ENCODE data around the gene MAP7. TPM values are rescaled to one million over a fixed set of nuclear protein-coding genes. Genes with fewer than 3 reads are reported as not detected.
A peak's percentile ranks its signal among the peaks of the same experiment; 100 is the strongest.

The MAP7 gene
- total and polyA plus RNA-seq, 9 of the 15 experiments (the other 6 are each of a cell fraction or from before 2014, with no cell fraction given) = 0.76 to 7.7 (median 3.9) TPM

DNA sequence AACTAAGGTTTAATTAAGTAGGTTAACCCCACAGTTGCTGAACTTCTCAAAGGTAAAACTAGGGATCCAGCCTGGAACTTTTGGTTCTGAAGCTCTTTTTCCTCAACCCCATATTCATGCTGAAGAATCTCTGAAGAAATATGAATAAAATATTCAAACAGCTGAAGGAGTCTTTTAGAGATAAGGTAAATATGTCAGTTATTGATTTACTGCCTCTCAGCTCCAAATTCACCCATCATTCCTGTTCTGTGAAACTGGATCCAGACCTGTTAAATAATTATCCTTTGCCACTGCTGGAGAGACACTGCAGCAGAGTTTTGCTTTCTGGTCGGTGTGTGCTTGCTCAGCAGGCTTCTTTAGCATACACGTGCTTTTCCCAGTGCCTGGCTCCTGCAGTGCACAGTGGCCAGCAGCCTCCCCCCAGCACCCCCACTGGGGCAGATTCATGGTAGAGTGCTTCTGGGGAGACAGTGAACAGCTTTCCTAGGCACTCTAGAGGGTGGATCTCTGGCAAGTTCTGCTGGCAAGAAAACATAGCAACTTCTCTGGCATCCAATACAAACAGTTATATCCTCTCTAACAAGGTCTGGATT, 198.6 kb downstream of the MAP7 start:
- FAIRE-seq (no peak), DNase-seq (ENCODE audit: extremely low read depth in 1 of 4, low spot score in 3 of 4) (no peak), ATAC-seq (peak; percentile 65)
- WGBS (ENCODE audit: insufficient coverage, low coverage, missing lambda C conversion rate) = 6% methylated on average over 2 of the region's 2 CpGs
- Histone ChIP-seq H3K4me1 (replicated peaks in 1 of 2; ENCODE audit: control insufficient read depth in 2 of 2, insufficient read depth in 2 of 2, low read length in 2 of 2) (no peaks in the 10 kb centered on the region; a peak in 1 of 5 replicates), H3K27me3 (ENCODE audit: control insufficient read depth in 2 of 2, insufficient read depth in 2 of 2, low read length in 2 of 2) (no peaks in the 10 kb centered on the region; a peak in 2 of 5 replicates), H3K36me3 (ENCODE audit: control insufficient read depth, insufficient read depth, low read length) (no peaks in the 10 kb centered on the region), H3K9me1 (ENCODE audit: control insufficient read depth, insufficient read depth, low read length) (no peaks in the 10 kb centered on the region), H3K27ac (ENCODE audit: extremely low read depth, low read depth, low read length) (no peak overlapping the region), H3K4me2 (ENCODE audit: insufficient read depth, low read length) (no peak overlapping the region), H3K9ac (ENCODE audit: insufficient read depth in 1 of 2, low read depth in 2 of 2, low read length in 2 of 2) (no peak overlapping the region), H3K9me3 (replicated peaks; ENCODE audit: control insufficient read depth, insufficient read depth, low read depth, low read length) (no peaks in the 10 kb centered on the region), H4K20me1 (replicated peaks; ENCODE audit: control insufficient read depth, insufficient read depth, low read length) (no peaks in the 10 kb centered on the region), H3K79me2 (ENCODE audit: control insufficient read depth, insufficient read depth, low read length) (no peaks in the 10 kb centered on the region), H2AFZ (ENCODE audit: low read depth, low read length) (no peak overlapping the region; the same call in 1 of the 2 replicates), H3K4me3 (no peak overlapping the region)
- in situ Hi-C loops (cut with MboI) (no loop called here), intact Hi-C loops (cut with micrococcal nuclease) (no loop called here)
- POLR2A ChIA-PET = interaction anchor here (0.6 to 2.3 kb wide), 4 partner anchors 8 to 258 kb away, joined by 3 to 9 read pairs (median 4); no protein-coding TSS in a partner anchor
- TF ChIP-seq, protein P1, sequence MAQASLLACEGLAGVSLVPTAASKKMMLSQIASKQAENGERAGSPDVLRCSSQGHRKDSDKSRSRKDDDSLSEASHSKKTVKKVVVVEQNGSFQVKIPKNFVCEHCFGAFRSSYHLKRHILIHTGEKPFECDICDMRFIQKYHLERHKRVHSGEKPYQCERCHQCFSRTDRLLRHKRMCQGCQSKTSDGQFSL (CRISPR knock-in tag; IDR thresholded peaks at IDR 0.05) = no peak
- TF ChIP-seq, protein P1 (tag; IDR thresholded peaks at IDR 0.05) = peak in 1 of 2 experiments; percentile 65; a peak in 1 of 4 replicates
- TF ChIP-seq MEIS2 (IDR thresholded peaks at IDR 0.05; ENCODE audit: partially characterized antibody) (peak; percentile 74), EP300 (IDR thresholded peaks at IDR 0.05; ENCODE audit: low read length) (no peak)
- TF ChIP-seq, protein P2, sequence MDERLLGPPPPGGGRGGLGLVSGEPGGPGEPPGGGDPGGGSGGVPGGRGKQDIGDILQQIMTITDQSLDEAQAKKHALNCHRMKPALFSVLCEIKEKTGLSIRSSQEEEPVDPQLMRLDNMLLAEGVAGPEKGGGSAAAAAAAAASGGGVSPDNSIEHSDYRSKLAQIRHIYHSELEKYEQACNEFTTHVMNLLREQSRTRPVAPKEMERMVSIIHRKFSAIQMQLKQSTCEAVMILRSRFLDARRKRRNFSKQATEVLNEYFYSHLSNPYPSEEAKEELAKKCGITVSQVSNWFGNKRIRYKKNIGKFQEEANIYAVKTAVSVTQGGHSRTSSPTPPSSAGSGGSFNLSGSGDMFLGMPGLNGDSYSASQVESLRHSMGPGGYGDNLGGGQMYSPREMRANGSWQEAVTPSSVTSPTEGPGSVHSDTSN (CRISPR knock-in tag; IDR thresholded peaks at IDR 0.05; ENCODE audit: low read depth) = no peak
- TF ChIP-seq, protein P2 (tag; conservative IDR thresholded peaks at IDR 0.05; ENCODE audit: low read depth) = peak; percentile 83
- TF ChIP-seq, protein P3, sequence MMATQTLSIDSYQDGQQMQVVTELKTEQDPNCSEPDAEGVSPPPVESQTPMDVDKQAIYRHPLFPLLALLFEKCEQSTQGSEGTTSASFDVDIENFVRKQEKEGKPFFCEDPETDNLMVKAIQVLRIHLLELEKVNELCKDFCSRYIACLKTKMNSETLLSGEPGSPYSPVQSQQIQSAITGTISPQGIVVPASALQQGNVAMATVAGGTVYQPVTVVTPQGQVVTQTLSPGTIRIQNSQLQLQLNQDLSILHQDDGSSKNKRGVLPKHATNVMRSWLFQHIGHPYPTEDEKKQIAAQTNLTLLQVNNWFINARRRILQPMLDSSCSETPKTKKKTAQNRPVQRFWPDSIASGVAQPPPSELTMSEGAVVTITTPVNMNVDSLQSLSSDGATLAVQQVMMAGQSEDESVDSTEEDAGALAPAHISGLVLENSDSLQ (IDR thresholded peaks at IDR 0.05) = peak; percentile 63
- CTCF ChIA-PET (ENCODE audit: low intra/inter-chr PET ratio) = interaction anchor here (0.6 kb wide), 1 partner anchor 389 kb away, joined by 5 read pairs; no protein-coding TSS in a partner anchor
- no TSS peak for BruUV-seq (replicated peaks)
